CD4-positive, alpha-beta T cell treated with Interferon gamma for 1 hour (primary cell): Measurements from ENCODE around the gene NTN1.
"Not testable (repeated sequence)": the region's sequence is repeated elsewhere in the genome, so short reads cannot be mapped to it uniquely, and the experiment has no call there.

Experiments
- DNase-seq: peaks from one replicate; pipeline ENCODE4 v3.0.0-alpha.2; 2020

NTN1 gene

GRCh38 chr17:9021158-9021991 lies at the start of gene NTN1:
Gene NTN1 (plus strand): TSS chr17:9021510. CDS start chr17:9022374, 864 bp downstream.
- DNase-seq, result peak; percentile 54

DNA sequence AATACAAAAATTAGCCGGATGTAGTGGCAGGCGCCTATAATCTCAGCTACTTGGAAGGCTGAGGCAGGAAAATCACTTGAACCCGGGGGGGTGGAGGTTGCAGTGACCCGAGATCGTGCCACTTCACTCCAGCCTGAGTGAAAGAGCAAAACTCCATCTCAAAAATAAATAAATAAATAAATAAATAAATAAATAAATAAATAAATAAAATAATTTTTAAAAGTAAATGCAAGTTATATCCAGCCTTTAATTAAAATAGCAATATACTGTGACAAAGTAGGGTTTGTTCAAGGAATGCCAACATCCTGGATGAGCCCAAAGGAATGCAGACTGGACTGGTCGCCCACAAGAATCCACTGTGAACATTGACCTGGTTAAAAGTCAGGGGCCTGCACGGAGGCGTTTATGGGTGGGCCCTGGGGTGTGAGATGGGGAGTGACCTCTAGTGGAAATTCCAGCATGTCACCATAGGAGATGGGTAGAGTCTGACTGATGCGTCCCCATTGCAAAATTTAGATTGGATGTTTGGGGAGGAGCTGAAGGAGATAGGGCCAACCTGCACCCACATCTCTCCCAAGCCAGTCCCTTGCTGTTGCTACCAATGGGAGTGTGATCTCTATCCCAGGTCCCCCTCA lies 46.1 kb upstream of the NTN1 start:
- DNase-seq, result no peak

- DNase-seq, result no peak
These were observed 44.7 kb upstream of the NTN1 start for GRCh38 chr17:8976638-8977037.

- no peak for DNase-seq
These were observed 41.6 kb upstream of the NTN1 start for GRCh38 chr17:8979715-8980114.

DNA sequence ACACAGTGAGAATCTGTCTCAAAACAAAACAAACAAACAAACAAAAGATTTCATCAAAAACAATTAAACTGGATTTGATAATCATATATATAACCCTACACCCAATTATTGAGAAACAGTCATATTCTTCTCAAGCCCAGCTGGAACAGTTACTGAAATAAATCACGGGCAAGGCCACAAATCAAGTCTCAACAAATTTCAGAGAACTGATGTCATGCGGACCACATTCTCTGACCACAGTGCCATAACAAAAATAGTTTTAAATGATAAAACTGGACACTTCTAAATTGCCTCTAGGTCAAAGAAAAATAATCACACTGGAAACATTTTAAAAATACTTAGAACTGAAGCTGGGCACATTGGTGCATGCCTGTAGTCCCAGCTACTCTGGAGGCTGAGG lies 39.9 kb upstream of the NTN1 start:
- DNase-seq, result no peak

GRCh38 chr17:8984225-8984624 lies 37.1 kb upstream of the NTN1 start:
- not testable (repeated sequence) for DNase-seq

GRCh38 chr17:8985054-8985701 lies 36.1 kb upstream of the NTN1 start:
- peak; percentile 29 for DNase-seq

- no peak for DNase-seq
These were observed 35.0 kb upstream of the NTN1 start for GRCh38 chr17:8986295-8986694.

DNA sequence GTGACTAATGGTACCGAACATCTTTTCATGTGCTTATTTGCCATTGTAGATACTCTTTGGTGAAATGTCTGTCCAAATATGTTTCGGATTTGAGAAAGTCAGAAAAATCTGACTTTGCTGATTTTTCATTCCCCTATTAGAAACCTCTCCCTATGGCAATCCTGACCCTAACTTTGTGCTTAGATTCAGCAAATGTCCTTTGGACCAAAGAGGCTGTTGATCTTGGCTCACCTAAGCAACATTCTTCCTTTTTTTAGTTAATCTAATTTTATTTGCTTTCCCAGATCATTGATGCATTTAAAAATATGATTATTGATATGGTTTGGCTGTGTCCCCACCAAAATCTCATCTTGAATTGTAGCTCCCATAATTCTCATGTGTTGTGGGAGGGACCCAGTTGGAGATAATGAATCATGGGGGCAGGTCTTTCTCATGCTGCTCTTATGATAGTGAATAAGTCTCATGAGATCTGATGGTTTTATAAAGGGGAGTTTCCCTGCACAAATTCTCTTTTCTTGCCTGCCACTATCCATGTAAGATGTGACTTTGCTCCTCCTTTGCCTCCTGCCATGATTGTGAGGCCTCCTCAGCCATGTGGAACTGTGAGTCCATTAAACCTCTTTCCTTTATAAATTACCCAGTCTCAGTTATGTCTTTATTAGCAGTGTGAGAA lies 32.9 kb upstream of the NTN1 start:
- DNase-seq, result not testable (repeated sequence)

DNA sequence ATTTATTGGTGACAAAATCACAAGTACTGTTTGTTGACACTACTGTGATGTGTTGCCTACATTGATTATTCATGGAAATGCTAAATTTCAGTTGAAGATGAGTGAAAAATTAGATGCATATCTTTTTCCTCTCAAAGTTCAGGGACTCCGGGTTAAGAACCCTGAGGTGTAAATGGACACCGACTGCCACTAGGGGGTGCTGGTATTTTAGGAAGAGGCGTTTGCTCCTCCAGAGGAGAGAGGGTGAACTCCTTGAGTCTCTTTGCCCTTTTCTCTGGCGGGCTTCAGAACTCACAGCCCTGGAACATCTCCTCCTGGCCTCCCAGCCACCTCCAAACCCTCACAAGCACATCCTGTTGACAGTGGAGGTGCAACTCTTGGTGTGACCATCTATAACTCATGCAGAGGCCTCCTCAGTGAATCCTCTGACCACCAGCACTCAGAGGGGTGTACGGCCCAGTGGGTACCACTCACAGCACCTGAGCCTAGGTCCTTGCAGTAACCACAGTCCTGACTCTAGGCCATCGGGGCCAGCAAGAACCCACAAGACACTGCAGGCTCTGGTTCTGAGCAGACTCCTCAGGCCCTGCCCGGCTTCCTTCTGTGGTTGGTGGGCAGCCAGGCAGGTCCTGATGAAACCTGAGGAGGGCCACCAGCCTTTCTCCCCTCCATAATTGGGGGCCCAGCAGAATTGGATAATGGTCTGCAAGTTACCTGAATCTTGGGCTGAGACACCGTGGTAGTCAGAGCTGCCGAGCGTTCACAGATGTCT lies 29.6 kb upstream of the NTN1 start:
- DNase-seq, result peak; percentile 46

- DNase-seq, result peak; percentile 18
These were observed 27.0 kb upstream of the NTN1 start for GRCh38 chr17:8994319-8994718.

DNA sequence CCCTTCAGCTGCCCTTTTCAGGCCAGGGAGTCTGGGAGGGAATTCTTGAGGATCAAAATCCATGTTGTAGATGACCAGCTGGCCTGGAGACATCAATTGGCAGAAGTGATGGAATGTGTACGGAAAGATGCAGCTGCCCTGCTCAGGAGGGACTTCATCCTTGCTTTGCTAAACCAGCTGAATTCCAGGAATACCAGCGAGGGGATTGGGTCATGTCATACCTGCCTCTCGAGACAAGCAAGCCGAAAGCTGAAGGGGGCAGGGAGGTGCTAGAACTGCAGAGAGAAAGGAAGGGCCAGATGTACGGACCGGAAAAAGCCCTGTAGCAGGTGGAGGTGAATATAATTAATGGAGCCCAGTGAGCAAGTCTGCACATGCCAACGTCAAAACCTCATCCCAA lies 25.6 kb upstream of the NTN1 start:
- no peak for DNase-seq

GRCh38 chr17:8997994-8998628 lies 23.2 kb upstream of the NTN1 start:
- DNase-seq, result peak; percentile 76

GRCh38 chr17:9001559-9001958 lies 19.8 kb upstream of the NTN1 start:
- no peak for DNase-seq

DNA sequence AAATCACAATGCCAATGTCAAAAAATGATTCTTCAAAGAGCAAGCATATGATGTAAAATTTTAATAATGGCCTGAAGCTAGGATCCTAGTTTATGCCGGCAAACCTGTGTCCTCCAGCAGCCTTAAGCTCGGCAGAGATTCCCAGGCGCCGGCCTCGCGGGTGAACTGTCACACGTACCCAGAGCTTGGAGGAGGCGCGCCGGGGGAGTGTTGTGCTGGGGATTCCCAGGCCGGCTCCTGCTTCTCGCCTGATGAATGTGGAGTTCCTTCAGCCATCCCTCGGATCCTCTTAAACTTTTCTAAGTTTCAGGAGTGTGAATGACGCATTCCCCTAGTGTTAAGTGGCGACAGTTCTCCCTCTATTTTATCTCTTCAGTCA lies 19.1 kb upstream of the NTN1 start:
- DNase-seq, result no peak

- DNase-seq, result peak; percentile 21
These were observed 18.5 kb upstream of the NTN1 start for GRCh38 chr17:9002606-9003354.

DNA sequence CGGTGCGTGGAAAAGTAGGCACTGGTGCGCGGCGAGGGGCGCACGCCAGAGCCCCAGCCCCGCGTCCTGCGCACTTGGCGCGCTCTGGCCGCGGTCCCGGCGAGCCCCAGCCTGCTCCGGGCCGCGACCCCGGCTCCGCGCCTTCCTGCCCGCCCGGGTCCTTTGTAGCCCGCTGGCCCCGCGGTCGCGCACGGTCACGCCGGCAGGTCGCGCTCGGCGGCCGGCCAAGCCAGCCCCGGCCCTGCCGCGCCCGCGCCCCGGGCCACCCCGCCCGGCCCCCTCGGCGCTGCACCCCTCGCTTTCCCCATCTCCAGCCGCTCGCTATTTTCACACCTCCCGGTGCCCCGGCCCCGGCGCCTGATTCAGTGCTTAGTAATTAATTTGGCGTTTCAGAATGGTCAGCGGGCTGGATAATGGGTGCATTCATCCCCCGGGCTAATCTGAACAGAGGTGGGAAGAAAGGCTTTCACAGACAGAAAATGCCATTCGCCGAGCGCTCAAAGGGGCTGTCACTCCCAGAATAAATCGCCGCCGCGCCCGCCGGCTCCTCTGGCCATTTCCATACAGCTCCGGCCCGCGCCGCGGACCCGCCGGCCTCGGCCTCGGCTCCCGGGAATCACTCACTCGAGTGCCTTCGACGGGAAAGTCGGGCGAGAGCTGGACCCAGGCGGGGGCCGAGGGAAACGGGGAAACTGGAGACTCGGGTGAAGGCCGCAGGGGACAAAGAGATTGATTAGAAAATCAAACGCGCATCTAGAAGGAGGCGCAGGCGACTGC lies 17.8 kb upstream of the NTN1 start:
- no peak for DNase-seq

DNA sequence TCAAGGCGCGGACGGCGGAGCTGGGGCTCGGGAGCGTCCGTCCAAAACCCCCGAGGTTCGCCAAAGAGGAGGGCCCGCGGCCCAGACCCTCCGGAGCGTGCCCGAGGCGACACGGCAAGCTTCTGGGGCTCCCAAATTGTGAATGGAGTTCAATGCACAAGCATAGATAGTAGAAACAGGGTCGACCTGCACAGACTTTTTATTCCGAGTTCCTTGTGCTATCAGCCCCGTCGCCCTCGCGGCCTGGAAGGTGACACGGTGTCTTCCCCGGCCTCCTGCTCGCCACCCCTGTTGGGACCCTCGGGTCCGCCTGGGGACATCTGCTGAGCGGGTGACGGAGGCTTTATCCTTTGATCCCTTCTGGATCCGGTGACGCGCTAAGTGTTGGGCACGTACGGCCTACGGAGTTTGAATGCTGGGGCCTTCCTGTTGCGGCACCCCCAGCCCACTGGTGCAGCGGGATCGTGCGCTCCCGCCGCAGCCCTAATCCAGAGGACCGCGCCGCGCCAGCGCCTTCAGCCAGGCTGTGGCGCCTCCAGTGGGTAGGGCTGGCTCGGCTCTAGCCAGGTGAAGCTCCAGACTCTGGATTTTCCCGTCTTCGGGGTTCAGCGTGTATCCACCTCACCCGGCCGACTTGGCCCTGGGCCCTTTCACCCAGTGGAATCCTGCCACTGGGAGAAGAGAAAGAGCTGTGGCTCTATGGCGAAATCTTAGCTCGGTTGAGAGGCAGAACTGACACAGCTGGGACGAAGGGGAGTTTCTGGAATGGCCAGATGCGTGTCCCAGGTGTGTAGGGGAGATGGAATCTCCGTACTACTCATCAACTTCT lies 17.0 kb upstream of the NTN1 start:
- DNase-seq, result no peak

- DNase-seq, result no peak
These were observed 16.4 kb upstream of the NTN1 start for GRCh38 chr17:9004961-9005285.
